Mesenchymal stem cell (in vitro differentiated cells and primary cell): ENCODE measurements around the gene RASGRP1.

Experiments
- DNase-seq: peaks from one replicate; pipeline ENCODE4 v3.0.0-alpha.2; 2013
- H2AFZ ChIP-seq: one replicate; pipeline ENCODE4 v1.6.1; 2013; ENCODE audit warnings: low read depth, mild to moderate bottlenecking, control low read depth, inconsistent platforms, low read length, moderate library complexity
- H2AK5ac ChIP-seq: 2 replicates; pipeline ENCODE4 v1.6.1; 2013; ENCODE audit warnings: low read length, moderate library complexity, mild to moderate bottlenecking, inconsistent platforms; ENCODE audit not compliant: severe bottlenecking
- H2BK120ac ChIP-seq: one replicate; pipeline ENCODE4 v1.6.1; 2013; ENCODE audit warnings: low read depth, mild to moderate bottlenecking, inconsistent platforms, low read length, moderate library complexity
- H2BK12ac ChIP-seq, 2 experiments: one replicate each; pipeline ENCODE4 v1.6.1; 2013; ENCODE audit warnings: inconsistent platforms in 2 of 2, low read length in 2 of 2, mild to moderate bottlenecking in 2 of 2, moderate library complexity in 2 of 2, control low read depth in 1 of 2
- H2BK15ac ChIP-seq: one replicate; pipeline ENCODE4 v1.6.1; 2013; ENCODE audit warnings: mild to moderate bottlenecking, low read depth, inconsistent platforms; ENCODE audit not compliant: poor library complexity, severe bottlenecking
- H2BK5ac ChIP-seq: 2 replicates; pipeline ENCODE4 v1.6.1; 2013; ENCODE audit warnings: low read depth, mild to moderate bottlenecking, low read length, control low read depth, inconsistent platforms; ENCODE audit not compliant: poor library complexity, severe bottlenecking
- H3K14ac ChIP-seq, 2 experiments: one replicate each; pipeline ENCODE4 v1.6.1; 2013; ENCODE audit warnings: inconsistent platforms in 2 of 2, low read length in 2 of 2, control low read depth in 1 of 2, mild to moderate bottlenecking in 1 of 2, moderate library complexity in 1 of 2
- H3K18ac ChIP-seq, 2 experiments: one replicate each; pipeline ENCODE4 v1.6.1; 2013; ENCODE audit warnings: inconsistent platforms in 2 of 2, low read length in 2 of 2, control low read depth in 1 of 2, low read depth in 1 of 2, mild to moderate bottlenecking in 1 of 2
- H3K23ac ChIP-seq, 2 experiments: one replicate each; pipeline ENCODE4 v1.6.1; 2013; ENCODE audit warnings: inconsistent platforms in 2 of 2, low read length in 2 of 2, mild to moderate bottlenecking in 2 of 2, moderate library complexity in 2 of 2, control low read depth in 1 of 2
- H3K27ac ChIP-seq: 2 replicates; pipeline ENCODE4 v1.5.1; 2013; ENCODE audit warnings: mild to moderate bottlenecking, moderate library complexity, low read length, control low read depth, inconsistent platforms; ENCODE audit not compliant: poor library complexity, severe bottlenecking
- H3K27me3 ChIP-seq, 2 experiments: 2 replicates each; pipeline versions ENCODE4 v1.6.1 to v1.7.0; 2013; ENCODE audit warnings: low read length in 2 of 2, mild to moderate bottlenecking in 2 of 2, moderate library complexity in 2 of 2, control low read depth in 1 of 2, inconsistent platforms in 1 of 2; ENCODE audit not compliant: control insufficient read depth in 1 of 2, insufficient read depth in 1 of 2
- H3K36me3 ChIP-seq, 2 experiments: 2 replicates each; pipeline versions ENCODE4 v1.6.1 to v1.7.0; 2013; ENCODE audit warnings: low read length in 2 of 2, control low read depth in 1 of 2, inconsistent platforms in 1 of 2, low read depth in 1 of 2, mild to moderate bottlenecking in 1 of 2; ENCODE audit not compliant: insufficient read depth in 2 of 2, control insufficient read depth in 1 of 2
- H3K4ac ChIP-seq, 2 experiments: one replicate each; pipeline ENCODE4 v1.6.1; 2013; ENCODE audit warnings: inconsistent platforms in 2 of 2, low read length in 2 of 2, mild to moderate bottlenecking in 2 of 2, moderate library complexity in 2 of 2, control low read depth in 1 of 2, low read depth in 1 of 2
- H3K4me1 ChIP-seq: 2 replicates; pipeline ENCODE4 v1.6.1; 2013; ENCODE audit warnings: low read depth, low read length, control low read depth; ENCODE audit not compliant: control insufficient read depth, insufficient read depth
- H3K4me2 ChIP-seq: 2 replicates; pipeline ENCODE4 v1.6.1; 2013; ENCODE audit warnings: low read length, mild to moderate bottlenecking, inconsistent platforms; ENCODE audit not compliant: poor library complexity, severe bottlenecking
- H3K4me3 ChIP-seq, 2 experiments: 2 replicates each; pipeline versions ENCODE4 v1.5.1 to v1.7.0; 2013; ENCODE audit warnings: low read length in 2 of 2, mild to moderate bottlenecking in 2 of 2, control low read depth in 1 of 2, low read depth in 1 of 2; ENCODE audit not compliant: insufficient read depth in 1 of 2
- H3K79me1 ChIP-seq: replicated peaks from 2 replicates; pipeline ENCODE4 v1.6.1; 2013; ENCODE audit warnings: mild to moderate bottlenecking, control low read depth, low read length, inconsistent platforms; ENCODE audit not compliant: poor library complexity, severe bottlenecking
- H3K9ac ChIP-seq: 2 replicates; pipeline ENCODE4 v1.7.0; 2013; ENCODE audit warnings: mild to moderate bottlenecking, low read length, moderate library complexity
- H3K9me3 ChIP-seq: 2 replicates; pipeline ENCODE4 v1.7.0; 2013; ENCODE audit warnings: mild to moderate bottlenecking, low read length; ENCODE audit not compliant: control insufficient read depth
- H4K8ac ChIP-seq: one replicate; pipeline ENCODE4 v1.6.1; 2013; ENCODE audit warnings: inconsistent platforms, mild to moderate bottlenecking, low read length, moderate library complexity
- H4K91ac ChIP-seq: one replicate; pipeline ENCODE4 v1.6.1; 2013; ENCODE audit warnings: mild to moderate bottlenecking, low read length, inconsistent platforms
- WGBS: methylation state at CpG from one replicate; pipeline ENCODE4 v1.1.7; 2013; ENCODE audit warnings: mixed read lengths; 5-methylcytosine and 5-hydroxymethylcytosine counted together

Gene RASGRP1

DNA sequence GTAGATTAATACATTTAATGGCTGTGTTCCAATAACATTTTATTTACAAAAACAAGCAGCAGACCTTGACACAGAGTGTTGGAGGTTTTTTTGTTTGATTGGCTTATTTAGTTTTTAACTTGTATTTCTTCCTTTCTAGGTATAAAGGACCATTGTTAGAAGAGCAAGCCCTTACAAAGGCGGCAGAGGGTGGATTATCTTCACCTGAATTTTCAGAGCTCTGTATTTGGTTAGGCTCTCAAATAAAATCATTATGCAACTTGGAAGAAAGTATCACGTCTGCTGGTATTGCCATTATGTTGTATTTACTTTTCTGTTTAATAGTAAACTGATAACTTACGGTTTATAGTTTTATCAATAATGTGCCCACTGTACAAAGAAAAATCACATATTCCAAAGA, 100.7 kb downstream of the RASGRP1 start:
- H3K18ac ChIP-seq, result no peak overlapping the region
- H3K27ac ChIP-seq, result no peak overlapping the region
- H2BK120ac ChIP-seq, result no peak overlapping the region
- H3K23ac ChIP-seq, result no peak overlapping the region
- no peak overlapping the region for H3K4me3 ChIP-seq
- H2AK5ac ChIP-seq, result no peak overlapping the region
- no peaks in the 10 kb centered on the region for H3K9me3 ChIP-seq
- H4K8ac ChIP-seq, result no peak overlapping the region
- peaks cover 17% of the 10 kb centered on the region for H3K79me1 ChIP-seq
- no peaks in the 10 kb centered on the region for H3K4me1 ChIP-seq
- DNase-seq, result no peak
- no peak overlapping the region for H2BK15ac ChIP-seq
- no peak overlapping the region for H3K4me2 ChIP-seq
- H3K36me3 ChIP-seq, result peaks cover 7 to 9% of the 10 kb centered on the region in 2 experiments
- H2AFZ ChIP-seq, result no peak overlapping the region
- no peaks in the 10 kb centered on the region for H3K27me3 ChIP-seq
- 100% methylated on average over 1 of the region's 3 CpGs for WGBS
- H3K9ac ChIP-seq, result no peak overlapping the region
- H2BK12ac ChIP-seq, result no peak overlapping the region
- no peak overlapping the region for H4K91ac ChIP-seq
- H2BK5ac ChIP-seq, result no peak overlapping the region
- no peak overlapping the region for H3K4ac ChIP-seq
- no peak overlapping the region for H3K14ac ChIP-seq

DNA sequence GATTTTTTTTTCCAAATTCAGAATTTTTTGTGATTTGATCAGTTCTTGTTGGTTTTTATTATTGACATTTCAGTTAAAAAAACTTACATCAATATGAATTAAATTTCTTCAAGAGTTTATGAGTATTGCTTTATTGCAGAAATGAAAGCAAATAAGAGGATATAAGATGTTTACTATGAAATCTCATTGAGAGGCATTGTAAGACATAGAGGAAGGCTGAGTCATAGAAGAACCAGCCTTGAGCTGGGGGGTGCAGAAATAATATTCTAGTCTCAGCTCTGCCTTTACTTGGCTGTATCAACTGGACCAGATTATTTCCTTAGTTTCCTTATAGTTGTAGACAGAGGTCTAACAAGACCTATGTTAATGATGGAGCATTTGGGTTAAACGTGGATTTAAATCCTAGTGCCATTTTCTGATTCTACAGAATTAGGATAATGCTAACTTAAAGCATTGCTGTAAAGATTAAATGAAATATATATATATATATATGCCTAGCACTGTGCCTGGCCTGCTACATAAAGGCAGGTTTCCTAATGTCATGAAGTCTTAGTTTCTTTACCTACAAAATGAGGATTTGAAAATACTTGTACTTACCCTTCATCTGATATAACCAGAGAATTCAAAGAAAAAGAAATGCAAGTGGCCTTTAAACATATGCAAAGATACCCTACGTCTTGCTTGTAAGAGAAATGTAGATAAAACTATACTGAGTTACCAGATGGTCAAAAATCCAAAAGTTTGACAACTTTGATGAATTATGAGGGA, 103.4 kb downstream of the RASGRP1 start:
- H3K27me3 ChIP-seq, result no peaks in the 10 kb centered on the region
- no peak overlapping the region for H4K8ac ChIP-seq
- no peak overlapping the region for H3K14ac ChIP-seq
- H2AK5ac ChIP-seq, result no peak overlapping the region
- no CpG with 5 or more reads among the region's 2 CpGs for WGBS
- peaks cover 24% of the 10 kb centered on the region for H3K79me1 ChIP-seq
- no peak overlapping the region for H2BK15ac ChIP-seq
- H3K4me1 ChIP-seq, result no peaks in the 10 kb centered on the region
- no peak overlapping the region for H2BK120ac ChIP-seq
- peaks cover 0 to 12% of the 10 kb centered on the region in 2 experiments for H3K36me3 ChIP-seq
- H3K23ac ChIP-seq, result no peak overlapping the region
- H2BK5ac ChIP-seq, result no peak overlapping the region
- H3K4me2 ChIP-seq, result no peak overlapping the region
- H3K9ac ChIP-seq, result no peak overlapping the region
- peak; percentile 42 for DNase-seq
- no peak overlapping the region for H3K18ac ChIP-seq
- H3K4ac ChIP-seq, result no peak overlapping the region
- no peak overlapping the region for H3K27ac ChIP-seq
- H2AFZ ChIP-seq, result no peak overlapping the region
- no peak overlapping the region for H2BK12ac ChIP-seq
- H4K91ac ChIP-seq, result no peak overlapping the region
- no peaks in the 10 kb centered on the region for H3K9me3 ChIP-seq
- no peak overlapping the region for H3K4me3 ChIP-seq

DNA sequence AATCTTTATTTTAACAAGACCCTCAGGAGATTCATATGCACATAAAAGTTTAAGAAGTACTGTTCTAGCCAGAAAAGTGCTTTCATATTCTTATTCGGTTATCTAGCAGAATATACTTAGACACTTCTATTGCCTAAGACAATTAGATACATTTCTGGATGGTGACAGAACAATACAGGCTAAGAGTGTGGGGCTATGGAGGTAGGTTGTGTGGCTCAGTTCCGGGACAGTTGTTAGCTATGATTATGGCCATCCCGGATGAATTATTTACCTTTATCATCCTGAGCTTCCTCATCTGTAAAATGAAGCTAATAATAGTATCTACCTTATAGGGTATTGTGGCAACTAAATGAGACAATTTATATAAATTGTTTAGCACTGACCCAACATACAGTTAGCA, 104.1 kb downstream of the RASGRP1 start:
- no peak overlapping the region for H3K18ac ChIP-seq
- H3K27me3 ChIP-seq, result no peaks in the 10 kb centered on the region
- H2BK15ac ChIP-seq, result no peak overlapping the region
- no peak overlapping the region for H3K14ac ChIP-seq
- H3K9me3 ChIP-seq, result no peaks in the 10 kb centered on the region
- no peak overlapping the region for H2AFZ ChIP-seq
- H2BK120ac ChIP-seq, result no peak overlapping the region
- no peak overlapping the region for H3K27ac ChIP-seq
- no peak overlapping the region for H4K8ac ChIP-seq
- no peak overlapping the region for H3K4me2 ChIP-seq
- no peak overlapping the region for H2AK5ac ChIP-seq
- H3K4ac ChIP-seq, result no peak overlapping the region
- H3K4me1 ChIP-seq, result no peaks in the 10 kb centered on the region
- no peak overlapping the region for H4K91ac ChIP-seq
- DNase-seq, result no peak
- H2BK12ac ChIP-seq, result no peak overlapping the region
- no peak overlapping the region for H3K9ac ChIP-seq
- H3K4me3 ChIP-seq, result no peak overlapping the region
- no peak overlapping the region for H2BK5ac ChIP-seq
- H3K23ac ChIP-seq, result no peak overlapping the region
- peaks cover 24% of the 10 kb centered on the region for H3K79me1 ChIP-seq
- WGBS, result no CpG with 5 or more reads among the region's 3 CpGs
- H3K36me3 ChIP-seq, result peaks cover 0 to 12% of the 10 kb centered on the region in 2 experiments

DNA sequence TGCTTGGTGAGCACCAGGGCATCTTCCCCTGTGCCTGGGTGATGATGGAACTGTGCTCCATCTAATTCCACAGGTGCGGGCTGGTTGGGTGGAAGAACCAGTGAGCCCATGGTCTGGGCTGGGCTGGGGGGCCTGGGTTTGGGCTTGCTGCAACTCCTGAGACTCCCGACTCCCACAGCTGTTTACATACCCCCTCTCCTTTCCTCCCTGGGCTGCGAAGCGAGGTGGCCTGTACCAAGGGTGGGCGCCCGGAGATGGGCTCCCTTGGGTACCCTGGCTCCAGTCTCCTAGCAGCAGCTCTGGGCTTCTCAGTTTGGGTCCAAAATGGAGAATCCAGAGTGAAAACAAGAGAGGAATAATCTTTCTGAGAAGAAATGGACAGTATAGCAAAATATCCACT, 105.1 kb downstream of the RASGRP1 start:
- DNase-seq, result no peak
- H2BK120ac ChIP-seq, result no peak overlapping the region
- H2AFZ ChIP-seq, result no peak overlapping the region
- H2AK5ac ChIP-seq, result no peak overlapping the region
- H4K91ac ChIP-seq, result no peak overlapping the region
- no peaks in the 10 kb centered on the region for H3K27me3 ChIP-seq
- no peaks in the 10 kb centered on the region for H3K9me3 ChIP-seq
- 94% methylated on average over 6 of the region's 6 CpGs for WGBS
- peaks cover 1% of the 10 kb centered on the region for H3K4me1 ChIP-seq
- H2BK15ac ChIP-seq, result no peak overlapping the region
- H3K79me1 ChIP-seq, result peaks cover 22% of the 10 kb centered on the region
- no peak overlapping the region for H3K4ac ChIP-seq
- no peak overlapping the region for H3K14ac ChIP-seq
- no peak overlapping the region for H3K4me3 ChIP-seq
- H3K27ac ChIP-seq, result no peak overlapping the region
- no peak overlapping the region for H2BK5ac ChIP-seq
- no peak overlapping the region for H2BK12ac ChIP-seq
- H3K4me2 ChIP-seq, result no peak overlapping the region
- H4K8ac ChIP-seq, result no peak overlapping the region
- no peak overlapping the region for H3K18ac ChIP-seq
- H3K23ac ChIP-seq, result no peak overlapping the region
- peaks cover 0 to 12% of the 10 kb centered on the region in 2 experiments for H3K36me3 ChIP-seq
- no peak overlapping the region for H3K9ac ChIP-seq
